Omental fat pad (tissue), 4 donors: Measurements from ENCODE around the gene ACTR10. TPM values are rescaled to one million over a fixed set of nuclear protein-coding genes. Genes with fewer than 3 reads are reported as not detected.

ENCODE experiments used
- ATAC-seq: fragments of 150-250 bp; one replicate; pipeline ENCODE4 v1.9.1; 2016; ENCODE audit warnings: mild to moderate bottlenecking, moderate library complexity; ENCODE audit not compliant: low FRiP score
- DNase-seq: peaks from one replicate; pipeline ENCODE4 v3.0.0-alpha.2; 2019; ENCODE audit warnings: low spot score
- total RNA-seq, 4 donors: library from RNA; depleted of rRNA; stranded (reverse); fragments of >200 nt; gene quantifications; one replicate each; pipeline ENCODE4 v1.1.0, GENCODE V29; 2016
- TF ChIP-seq, protein P1 (sequence below), 3 donors: fragments of 450-650 bp; IDR thresholded peaks; one replicate each; pipeline ENCODE4 v1.5.1; 2016 to 2017; ENCODE audit warnings: antibody characterized with exemption in 3 of 3, mild to moderate bottlenecking in 3 of 3, moderate library complexity in 2 of 3

ACTR10 gene
- total RNA-seq, 4 donors from 2014 or later: 37.7 to 71.4 (median 53.7) TPM

DNA sequence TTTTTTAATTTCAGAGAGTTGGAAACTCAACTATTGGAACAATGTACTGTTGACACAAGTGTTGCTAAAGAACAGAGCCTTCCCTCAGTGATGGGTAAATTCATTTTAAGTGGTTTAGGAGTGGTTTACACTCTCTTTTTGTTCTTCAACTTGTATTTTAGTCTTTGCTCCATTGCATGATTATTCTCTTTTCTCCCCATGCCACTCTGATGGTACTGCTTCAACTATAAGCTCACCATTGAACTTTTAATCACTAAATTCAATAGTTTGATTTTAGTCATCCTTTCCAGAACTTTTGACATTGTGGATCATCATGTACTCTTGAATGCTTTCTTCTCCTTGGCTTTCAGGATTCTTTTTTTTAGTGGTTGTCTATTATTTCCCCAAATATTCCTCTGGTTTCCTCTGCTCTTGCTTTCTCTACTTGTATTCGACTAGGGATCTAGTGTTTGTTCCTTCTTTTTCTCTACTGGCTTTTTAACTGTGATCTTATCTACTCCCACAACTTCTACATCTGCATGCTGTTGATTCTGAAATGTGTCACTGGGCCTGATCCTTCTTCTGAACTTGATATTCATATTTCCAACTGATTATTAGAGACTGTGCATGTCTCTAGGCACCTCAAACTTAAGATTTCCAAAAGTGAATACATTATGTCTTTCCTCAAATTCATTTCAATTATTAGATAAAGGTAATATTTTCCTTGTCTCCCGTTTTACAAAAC lies 15.4 kb downstream of the ACTR10 start:
- ATAC-seq: no peak
- TF ChIP-seq, protein P1, sequence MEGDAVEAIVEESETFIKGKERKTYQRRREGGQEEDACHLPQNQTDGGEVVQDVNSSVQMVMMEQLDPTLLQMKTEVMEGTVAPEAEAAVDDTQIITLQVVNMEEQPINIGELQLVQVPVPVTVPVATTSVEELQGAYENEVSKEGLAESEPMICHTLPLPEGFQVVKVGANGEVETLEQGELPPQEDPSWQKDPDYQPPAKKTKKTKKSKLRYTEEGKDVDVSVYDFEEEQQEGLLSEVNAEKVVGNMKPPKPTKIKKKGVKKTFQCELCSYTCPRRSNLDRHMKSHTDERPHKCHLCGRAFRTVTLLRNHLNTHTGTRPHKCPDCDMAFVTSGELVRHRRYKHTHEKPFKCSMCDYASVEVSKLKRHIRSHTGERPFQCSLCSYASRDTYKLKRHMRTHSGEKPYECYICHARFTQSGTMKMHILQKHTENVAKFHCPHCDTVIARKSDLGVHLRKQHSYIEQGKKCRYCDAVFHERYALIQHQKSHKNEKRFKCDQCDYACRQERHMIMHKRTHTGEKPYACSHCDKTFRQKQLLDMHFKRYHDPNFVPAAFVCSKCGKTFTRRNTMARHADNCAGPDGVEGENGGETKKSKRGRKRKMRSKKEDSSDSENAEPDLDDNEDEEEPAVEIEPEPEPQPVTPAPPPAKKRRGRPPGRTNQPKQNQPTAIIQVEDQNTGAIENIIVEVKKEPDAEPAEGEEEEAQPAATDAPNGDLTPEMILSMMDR (IDR thresholded peaks at IDR 0.05): no peak
- no peak for DNase-seq

DNA sequence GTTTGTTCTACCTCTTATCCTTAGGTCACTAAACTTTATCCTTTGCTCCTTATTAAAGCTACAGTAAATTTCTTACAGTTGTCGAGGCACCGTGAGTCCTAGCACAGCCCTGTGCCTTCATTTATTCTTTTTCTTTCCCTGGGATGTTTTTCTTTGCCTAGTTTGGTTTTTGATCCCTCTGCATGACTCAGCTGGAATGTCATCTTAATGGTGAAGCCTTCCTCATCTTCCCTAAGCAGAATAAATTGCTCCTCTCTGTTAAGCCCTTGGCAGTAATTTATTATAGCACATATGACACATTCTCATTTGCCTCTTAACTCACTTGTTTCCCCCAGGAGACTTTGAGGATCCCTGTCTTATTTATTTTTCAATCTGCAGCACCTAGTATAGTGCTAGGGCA lies 16.6 kb downstream of the ACTR10 start:
- no peak for DNase-seq
- TF ChIP-seq, protein P1 (IDR thresholded peaks at IDR 0.05): no peak
- no peak for ATAC-seq

DNA sequence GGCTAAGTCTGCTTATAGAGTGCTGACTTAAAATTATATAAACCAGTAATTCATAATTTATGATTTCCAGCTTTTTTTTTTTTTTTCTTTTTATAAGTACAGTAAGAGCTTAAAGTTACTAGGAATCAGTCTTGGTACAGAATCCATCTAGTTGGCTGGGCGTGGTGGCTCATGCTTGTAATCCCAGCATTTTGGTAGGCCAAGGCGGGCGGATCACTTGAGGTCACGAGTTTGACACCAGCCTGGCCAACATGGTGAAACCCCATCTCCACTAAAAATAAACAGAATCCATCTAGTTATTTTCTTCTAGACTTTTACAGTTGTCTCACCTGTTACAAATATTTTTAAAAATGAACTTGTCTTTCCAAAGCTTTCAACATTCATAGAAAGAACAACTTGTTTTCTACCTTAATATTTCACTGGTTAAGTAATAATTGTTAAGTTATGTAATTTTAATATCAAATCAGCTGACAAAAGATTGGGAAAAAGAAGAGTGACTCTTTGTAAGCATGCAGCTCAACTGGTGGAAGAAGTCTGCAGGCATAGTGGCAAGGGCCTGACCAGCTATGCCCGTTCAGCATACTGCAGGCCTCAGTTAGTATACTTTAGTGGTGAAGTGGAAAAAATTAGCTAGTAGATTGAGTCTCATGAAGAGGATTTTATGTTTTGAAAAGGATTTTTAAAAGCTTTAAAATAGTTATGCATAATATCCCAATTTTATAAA lies 27.3 kb downstream of the ACTR10 start:
- TF ChIP-seq, protein P1 (IDR thresholded peaks at IDR 0.05): no peak
- ATAC-seq (no peak), DNase-seq (no peak)

DNA sequence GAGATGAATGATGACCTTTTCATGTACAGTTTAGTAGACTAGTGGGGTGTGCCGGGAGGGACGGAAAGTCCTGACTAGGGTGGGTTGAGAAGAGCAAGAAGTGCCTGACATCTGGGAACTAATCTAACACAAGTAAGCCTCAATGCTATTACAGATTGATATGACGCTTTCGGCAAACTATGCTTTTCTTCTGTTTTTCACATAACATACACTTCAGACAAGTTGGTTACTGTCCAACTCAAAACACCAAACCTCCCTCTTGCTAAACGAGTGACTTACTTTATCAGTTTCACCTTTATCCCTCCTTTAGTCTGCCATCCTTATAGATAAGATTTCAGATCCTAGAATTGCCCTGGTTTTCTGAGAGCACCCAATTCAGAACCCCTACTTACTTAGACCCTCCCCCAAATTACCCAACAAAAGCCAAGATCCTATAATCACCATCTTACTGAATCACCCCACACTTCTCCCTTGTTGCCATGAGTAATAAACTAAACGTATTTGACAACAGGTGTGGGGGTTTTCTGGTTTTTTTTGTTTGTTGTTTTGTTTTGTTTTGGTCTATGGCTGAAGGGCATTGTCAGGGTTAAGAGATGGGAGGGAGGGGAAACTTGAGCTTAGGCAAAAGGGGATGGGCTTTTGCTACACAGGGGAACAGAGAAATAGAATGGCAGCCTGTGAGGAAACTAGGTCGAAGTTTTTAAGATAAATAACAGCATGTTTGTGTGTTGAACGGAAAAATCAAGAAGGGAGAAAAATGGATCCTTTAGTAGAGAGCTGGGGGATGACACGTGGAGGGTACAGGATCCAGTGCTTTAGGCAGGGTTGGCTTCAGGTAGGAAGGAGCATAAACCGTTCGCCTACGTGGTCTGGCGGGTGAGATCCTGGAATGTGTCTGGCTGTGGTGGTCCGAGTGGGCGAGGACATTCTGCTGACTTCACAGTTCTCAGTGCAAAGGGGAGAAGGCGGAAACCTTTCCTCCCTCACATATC lies 38.6 kb downstream of the ACTR10 start:
- peak; percentile 77 for ATAC-seq

DNA sequence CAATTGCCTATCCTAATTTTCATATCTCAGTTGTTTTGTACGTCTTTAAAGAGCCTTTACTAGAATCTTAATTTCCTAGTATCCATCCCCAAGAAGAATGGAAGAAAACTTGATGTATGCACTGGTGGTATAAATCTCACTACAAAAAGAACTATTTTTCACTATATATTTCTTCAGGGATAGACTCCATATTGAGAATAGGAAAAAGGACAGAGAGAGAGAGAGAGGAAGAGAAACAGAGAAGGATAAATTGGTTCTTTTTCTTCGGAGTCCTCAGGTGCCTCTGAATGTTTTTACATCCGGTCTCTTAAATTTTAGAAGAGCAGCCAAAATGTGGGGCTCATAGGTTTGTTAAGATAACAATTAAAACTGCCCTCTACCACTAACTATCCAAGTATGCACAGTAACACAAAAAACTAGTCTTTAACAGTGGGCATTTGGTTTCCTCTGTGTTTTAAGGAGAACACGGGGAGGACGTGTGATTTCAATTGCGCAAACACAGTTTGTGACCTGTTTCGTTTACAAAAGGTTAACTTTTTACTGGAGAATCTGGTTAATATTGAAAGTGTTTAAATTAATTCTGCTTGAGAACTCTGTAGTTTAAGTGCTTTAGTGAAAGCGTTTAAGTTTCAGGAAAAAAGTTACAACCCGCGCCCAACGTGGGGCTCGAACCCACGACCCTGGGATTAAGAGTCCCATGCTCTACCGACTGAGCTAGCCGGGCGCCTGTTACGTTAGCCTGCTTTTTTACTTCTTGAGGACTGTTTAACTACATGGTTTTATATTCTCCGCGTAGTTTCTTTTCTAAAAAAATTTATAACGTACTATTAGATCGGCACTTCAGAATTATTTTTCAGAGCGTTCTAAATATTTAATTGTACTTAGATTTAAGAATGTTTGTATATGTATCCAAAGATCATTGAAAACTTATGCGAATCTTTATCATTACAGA lies 39.6 kb downstream of the ACTR10 start:
- TF ChIP-seq, protein P1 (IDR thresholded peaks at IDR 0.05): no peak
- ATAC-seq (no peak), DNase-seq (peak; percentile 67)

More for the DNA sequence above, 38.6 kb downstream of the ACTR10 start:
- DNase-seq: no peak
- TF ChIP-seq, protein P1 (IDR thresholded peaks at IDR 0.05): no peak
